SK-N-SH (cell line): ENCODE data around the gene GSTM2.

ENCODE experiments used
- CTCF ChIP-seq: fragments of 200-600 bp; sonication (generic); IDR thresholded peaks from 2 replicates; pipeline ENCODE4 v1.6.1; 2017; ENCODE audit warnings: antibody characterized with exemption, mild to moderate bottlenecking, moderate library complexity
- JUND ChIP-seq: IDR thresholded peaks from 2 replicates; pipeline ENCODE4 v1.4.0; 2012
- MXI1 ChIP-seq: IDR thresholded peaks from 2 replicates; pipeline ENCODE4 v1.6.1; 2012; ENCODE audit warnings: mild to moderate bottlenecking, low read depth, low read length, improper control_type of control experiment
- USF1 ChIP-seq: IDR thresholded peaks from 2 replicates; pipeline ENCODE4 v1.4.0; 2012; ENCODE audit warnings: low read depth, borderline replicate concordance

- TF ChIP-seq CTCF (no peak), USF1 (no peak), MXI1 (no peak), JUND (no peak)
Observed at GRCh38 chr1:109627692-109628399, 40.0 kb upstream of the GSTM2 start.
